NCI-H1105 (cell line): ENCODE data around the gene UBE2G2.
"Not testable (repeated sequence)": the region's sequence is repeated elsewhere in the genome, so short reads cannot be mapped to it uniquely, and the experiment has no call there.

ENCODE experiments used
- DNase-seq: peaks from one replicate; lab custom pipeline; 2025; lab: John Stamatoyannopoulos, UW

Gene UBE2G2

DNA sequence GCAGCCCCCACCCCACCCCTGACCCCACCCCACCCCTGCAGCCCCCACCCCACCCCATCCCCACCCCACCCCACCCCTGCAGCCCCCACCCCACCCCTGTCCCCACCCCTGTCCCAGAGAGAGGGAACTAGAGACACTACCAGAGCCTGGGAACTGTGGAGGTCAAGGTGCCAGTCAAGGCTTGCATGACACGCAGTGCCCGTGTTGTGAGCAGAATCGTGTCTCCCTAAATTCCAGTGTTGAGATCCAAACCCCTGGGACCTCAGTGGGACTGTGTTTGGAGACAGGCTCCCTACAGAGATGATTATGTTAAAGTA, 34.7 kb upstream of the UBE2G2 start:
- DNase-seq = no peak

DNA sequence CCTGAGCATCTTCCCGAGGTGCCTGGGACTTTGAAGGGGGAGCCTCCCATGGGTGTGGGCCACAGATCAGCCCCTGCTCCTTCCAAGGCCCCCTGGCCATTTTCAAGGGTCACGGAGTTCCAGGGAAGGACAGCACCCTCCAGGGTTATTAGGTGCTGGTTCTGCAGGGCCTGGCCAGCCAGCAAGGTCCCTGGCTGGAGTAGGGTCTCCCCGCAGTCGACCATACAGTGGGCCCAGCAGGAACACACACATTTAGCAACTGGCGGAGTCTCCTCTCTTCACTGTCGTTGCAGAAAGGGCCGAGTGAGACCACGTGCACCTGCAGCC, 34.0 kb upstream of the UBE2G2 start:
- no peak for DNase-seq

DNA sequence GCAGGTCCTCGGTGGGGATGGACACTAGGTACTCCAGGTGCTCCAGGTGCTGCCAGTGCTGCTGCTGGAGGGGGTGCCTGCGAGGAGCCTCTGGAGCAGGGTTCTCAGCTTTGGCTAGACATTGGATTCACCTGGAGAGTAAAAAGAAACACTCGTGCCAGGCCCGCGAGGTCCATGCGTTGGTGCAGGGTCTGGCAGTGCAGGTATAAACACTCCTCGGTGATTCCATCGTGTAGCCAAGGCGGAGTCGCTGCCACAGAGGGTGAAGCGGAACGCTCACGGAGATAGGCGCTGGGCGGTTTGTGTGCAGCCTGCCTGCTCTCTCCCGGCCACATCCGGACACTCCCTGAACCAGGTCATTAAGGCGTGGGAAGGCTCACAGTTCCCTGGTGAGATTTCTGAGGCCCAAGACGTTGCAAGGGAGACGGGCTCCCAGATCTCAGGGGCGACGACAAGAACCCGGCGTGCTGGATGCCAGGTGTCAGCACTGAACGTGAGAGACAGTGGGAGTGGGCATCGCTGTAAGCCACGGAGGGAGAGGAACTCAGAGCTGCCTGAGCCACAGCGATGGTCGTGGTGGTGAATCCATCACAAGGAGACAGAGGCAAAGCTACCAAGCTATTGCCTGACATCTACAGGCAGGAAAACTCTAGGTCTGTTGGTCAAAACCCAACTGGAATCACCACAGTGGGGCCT, 33.5 kb upstream of the UBE2G2 start:
- no peak for DNase-seq

DNA sequence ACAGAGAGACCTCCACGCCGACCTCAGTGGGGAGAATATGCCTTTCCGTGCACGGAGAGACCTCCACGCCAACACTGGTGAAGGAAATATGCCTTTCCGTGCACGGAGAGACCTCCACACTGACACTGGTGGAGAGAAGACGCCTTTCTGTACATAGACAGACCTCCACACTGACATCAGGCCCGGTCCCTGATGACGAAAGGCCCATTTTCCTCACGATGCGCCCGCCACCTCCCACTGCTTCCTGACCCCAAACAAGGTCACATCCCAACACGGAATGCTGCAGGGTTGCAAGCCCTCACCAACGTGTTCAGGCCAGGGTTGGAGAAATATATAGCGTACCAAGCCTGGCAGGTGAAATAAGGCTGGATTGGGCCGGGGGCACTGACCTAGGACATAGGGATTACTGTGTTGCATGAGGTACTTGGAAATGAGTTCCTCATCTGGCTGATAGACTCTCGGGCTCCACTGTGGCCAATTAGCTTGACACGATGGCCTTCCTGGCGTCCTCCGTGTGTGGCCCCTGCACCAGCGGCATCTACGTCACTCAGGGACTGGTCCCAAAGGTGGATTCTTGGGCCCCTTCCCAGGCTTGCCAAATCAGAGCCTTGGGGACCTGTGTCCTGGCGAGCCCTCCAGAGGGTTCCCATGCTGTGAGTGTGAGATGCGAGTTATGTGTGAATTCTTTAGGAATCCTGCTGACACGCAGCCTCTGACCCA, 32.8 kb upstream of the UBE2G2 start:
- no peak for DNase-seq

DNA sequence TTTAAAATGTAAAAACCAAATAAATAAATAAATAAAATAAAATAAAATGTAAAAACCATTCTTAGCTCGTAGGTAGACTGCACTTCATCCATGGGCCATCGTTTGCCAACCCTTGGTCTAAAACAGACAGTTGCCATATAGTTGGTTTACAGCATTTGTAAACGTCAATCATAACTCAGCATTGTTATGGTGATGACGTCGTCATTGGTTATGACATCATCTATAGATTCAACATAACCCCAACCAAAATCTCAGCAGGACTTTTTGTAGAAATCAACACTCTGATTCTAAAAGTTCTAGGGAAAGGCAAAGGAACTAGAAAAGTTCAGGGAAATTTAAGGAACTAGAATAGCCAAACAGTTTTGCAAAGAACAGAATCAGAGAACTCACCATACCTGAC, 32.0 kb upstream of the UBE2G2 start:
- no peak for DNase-seq

DNA sequence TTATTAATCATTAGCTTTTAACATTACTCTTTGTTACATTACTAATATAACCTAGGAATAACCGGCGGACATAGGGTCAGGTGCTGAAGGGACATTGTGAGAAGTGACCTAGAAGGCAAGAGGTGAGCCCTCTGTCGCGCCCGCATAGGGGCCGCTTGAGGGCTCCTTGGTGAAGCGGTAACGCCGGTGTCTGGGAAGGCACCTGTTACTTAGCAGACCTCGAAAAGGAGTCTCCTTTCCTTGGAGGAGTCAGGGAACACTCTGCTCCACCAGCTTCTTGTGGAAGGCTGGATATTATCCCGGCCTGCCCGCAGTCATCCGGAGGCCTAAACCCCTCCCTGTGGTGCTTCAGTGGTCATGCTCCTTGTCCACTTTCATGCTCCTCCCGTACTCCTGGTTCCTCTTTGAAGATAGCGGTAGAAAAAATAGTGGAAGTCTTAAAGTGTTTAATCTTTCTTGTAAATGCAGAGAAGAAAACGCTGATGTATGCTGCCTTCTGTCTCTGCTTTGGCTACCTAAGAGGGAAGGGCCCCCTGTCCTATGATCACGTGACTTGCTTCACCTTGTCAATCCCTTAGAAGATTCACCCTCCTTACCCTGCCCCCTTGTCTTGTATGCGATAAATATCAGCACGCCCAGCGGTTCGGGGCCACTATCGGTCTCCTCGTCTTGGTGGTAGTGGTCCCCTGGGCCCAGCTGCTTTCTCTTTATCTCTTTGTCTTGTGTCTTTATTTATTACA, 31.1 kb upstream of the UBE2G2 start:
- DNase-seq = not testable (repeated sequence)

DNA sequence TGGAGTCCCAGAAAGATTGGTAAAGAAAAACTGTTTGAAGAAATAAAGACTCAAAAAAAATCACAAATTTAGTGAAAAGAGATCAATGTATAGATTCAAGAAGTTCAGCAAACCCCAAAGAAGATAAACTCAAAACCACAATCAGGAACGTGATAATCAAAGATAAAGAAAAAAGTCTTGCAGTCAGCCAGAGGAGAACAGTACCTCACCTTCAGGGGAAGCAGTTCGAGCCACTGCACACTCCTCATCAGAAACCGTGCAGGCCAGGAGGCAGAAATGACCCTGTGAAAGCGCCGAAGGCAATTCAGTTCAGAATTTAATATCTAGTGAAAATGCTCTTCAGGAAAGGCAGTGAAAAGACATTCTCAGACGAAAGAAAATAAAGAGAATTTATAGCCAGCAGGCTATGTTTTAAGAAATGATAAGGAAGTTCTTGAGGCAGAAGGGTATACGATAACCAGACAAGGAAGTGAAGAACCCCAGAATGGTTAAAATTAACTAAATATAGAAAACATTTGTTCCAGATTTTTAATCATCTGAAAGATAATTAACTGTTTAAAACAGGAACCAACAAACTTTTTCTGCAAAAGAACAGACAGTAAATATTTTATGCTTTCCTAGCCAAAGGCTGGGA, 29.7 kb upstream of the UBE2G2 start:
- DNase-seq = no peak

DNA sequence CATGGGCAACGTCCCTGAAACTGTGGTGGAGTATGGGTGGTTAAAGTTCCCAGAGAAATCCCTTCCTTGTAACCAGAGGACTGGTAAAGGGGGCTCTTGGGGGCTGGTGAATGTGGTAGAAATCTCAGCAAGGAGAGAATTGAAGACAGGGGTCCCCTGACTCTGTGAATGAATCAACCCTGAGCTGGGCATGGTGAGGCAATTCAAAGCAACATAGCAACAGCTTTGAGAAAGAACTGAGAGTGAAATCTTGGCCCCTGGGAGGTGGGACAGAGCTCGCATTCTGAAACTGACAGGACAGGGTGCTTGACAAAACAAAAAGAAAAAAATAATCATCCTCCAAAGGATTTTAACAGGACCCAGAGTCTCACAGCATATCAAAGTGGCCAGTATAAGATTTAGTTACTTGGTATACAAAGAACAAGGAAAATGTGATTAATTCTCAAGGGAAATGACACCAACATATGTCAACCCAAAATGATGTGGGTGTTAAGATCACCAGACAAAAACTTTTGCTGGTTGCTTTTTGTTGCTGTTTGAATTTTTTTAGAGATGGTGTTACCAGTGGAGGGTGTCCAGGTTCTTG, 28.0 kb upstream of the UBE2G2 start:
- no peak for DNase-seq

DNA sequence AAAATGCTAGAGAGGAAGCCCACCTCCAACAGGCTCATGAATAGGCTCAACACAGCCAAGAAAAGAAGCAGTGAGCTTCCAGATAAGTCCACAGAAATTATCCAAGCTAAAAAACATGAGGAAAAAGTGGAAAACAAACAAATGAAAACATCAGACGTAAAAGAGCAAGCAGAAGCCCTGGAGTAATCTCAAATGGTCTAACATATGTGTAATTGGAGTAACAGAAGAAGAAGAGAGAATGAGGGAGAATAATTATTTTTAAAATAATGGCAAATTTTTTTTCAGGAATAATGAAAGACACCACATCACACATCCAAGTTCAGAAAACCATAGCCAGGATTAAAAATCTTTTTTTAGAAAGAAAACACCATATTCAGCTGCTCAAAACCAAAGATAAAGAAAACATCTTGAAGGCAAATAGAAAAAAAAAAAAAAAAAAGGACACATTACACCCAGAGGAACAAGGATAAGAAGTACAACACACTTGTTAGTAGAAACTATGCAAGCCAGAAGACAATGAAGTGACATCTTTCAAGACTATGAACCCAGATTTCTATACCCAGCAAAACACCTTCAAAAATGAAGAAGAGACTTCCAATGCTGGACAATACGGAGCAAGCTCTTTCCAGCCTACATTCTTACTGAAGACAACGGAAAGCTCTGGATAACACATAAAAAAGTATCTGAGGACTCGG, 26.9 kb upstream of the UBE2G2 start:
- no peak for DNase-seq

DNA sequence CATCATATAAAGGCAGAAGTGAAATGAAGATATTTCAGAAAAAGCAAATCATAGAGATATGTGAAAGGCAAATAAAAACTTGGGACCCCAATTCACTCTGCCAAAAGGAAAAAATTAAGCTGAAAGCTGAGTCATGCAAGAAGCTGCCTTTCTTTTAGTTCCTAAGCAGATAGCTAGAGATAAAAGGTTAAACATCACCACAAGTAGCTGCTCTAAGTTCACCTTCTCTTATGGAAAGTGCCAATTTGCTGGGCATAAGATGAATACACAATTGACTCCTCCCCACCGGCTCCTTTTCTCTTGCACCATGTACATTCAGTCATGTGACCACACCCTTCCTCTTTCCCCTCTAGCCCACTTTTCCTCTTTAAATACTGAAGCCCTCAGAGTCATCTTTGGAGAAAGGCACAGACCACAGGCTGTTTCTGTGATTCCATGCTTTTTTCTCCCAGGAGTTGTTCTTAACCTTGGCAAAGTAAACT, 21.6 kb upstream of the UBE2G2 start:
- no peak for DNase-seq

DNA sequence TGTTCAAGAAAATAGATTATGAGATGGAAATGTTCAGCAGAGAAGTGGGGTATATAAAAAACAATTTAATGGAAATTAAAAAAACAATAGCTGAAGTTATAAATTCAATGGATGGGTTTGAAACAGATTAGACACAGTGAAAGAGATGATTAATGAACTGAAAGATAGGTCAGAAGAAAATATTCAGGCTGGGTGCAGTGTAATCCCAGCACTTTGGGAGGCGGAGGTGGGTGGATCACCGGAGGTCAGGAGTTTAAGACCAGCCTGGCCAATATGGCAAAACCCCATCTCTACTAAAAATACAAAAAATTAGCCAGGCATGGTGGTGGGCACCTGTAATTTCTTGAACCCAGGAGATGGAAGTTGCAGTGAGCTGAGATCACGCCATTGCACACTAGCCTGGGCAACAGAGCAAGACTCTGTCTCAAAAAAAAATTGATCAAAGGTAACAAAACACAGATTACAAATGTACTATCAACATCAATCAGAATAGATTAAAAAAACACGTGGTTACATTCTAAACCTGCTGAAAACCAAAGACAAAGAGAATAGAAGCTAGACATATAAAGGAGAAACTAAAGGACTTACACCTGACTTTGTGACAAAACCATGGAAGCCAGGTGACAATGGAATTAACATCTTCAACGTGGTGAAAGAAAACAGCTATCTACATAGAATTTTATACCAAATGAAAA, 21.0 kb upstream of the UBE2G2 start:
- no peak for DNase-seq

DNA sequence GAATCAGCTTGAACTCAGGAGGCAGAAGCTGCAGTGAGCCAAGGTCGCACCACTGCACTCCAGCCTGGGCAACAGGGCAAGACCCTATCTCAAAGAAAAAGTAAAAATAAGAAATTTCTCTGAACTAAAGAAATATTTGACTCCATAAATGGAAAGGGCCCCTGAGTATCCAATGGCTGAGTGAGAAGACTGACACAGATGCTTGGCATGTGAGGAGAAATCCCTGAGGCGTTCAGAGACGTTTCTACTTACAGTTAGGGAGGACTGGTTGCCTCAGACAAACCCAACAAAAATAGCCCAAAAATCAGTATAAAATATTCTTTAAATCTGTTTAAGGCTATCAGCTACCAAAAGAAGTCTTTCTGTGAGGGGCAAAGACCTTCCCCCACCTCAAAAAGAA, 19.2 kb upstream of the UBE2G2 start:
- no peak for DNase-seq

DNA sequence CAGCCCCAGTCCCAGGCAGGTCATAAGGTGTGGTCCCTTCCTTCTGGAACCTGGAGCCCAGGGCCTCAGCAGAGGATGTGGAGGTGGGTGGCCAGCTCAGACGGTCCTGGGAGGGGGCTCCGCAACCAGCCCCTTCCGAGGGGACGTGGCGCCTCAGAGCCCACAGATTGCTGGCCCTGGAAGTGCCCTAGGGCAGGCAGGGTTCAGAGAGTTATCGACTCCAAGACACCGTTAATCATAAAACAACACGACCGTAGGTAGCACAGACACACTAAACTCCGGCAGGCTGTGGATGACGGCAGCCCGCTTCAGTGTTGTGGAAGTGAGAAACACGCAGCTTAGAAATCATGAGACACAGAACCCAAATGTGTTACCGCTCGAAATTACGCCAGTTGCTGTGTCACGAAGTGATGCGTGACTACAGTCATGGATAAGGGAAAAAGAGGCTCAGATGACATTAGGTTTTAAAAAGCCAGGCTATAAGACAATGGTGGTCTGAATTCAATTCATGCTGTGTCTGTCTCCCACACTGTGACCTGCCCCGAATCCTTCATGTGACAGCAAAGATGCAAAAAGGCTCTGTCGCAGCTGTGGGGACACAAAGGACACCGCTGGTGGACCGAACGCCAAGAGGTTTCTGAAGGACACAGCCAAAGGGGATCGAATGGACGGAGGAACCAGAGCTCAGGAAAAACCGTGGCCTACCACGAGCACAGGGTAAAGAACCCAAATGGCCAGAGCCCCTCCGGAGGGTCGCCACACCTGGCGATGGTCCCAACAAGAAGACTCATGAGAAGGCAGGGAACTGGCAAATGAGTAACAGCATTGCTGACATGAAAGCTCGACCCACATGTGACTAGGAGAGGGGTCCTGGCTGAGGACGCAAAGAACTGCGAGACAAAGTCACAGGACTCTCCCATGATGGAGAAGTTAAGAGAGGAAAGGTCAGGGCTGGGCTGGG, 17.9 kb upstream of the UBE2G2 start:
- DNase-seq = no peak

DNA sequence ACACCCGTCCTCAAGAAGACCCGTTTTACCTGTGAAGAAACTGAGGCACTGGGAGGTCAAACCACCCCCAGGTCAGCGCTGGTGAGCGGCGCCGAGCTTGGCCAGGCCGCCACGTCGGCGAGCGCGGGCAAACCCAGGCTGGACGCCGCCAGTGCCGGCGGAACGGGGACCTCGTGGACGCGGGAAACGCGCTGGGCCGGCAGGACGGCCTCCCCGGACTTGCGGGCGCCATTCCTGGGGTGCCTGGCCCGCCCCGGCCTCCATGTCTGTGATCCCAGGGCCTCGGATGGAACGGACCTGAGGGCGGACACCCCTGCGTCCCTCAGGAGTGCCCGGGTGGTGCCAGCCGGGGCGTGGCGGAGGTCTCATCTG, 17.0 kb upstream of the UBE2G2 start:
- no peak for DNase-seq

DNA sequence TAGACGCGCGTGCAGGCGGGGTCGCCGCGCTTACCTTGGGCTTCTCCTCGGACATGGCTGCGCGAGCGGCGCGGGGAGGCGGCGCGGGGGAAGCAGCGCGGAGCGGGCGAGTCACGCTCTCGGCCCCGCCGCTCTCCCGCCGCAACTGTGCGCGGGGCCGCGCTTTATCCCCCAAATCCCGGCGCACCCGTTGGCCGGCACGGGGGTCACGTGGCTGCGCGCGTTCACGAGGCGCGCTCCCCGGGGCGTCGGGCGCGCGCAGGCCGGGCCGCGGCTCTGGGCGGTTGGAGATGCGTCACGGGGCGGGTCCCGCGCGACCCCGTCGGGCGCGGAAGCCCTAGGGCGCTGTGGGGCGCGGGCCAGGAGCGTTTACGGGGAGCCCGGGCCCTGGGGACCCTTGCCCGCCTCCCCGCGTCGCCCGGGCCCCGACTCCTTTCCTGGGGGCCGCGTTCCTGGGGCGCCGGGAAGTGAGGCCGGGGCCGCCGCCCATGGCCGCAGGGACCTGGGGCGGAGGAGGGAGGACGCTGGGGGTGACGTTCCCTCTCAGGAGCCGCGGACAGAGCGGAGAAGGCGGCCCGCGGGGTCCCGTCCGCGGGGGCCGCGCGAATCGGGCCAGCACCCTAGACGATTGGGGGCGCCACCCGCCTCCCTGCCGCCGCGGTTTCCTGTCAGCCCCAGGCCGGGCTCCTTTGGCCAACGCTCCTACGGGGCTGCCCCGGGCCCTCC, 16.5 kb upstream of the UBE2G2 start, which contains the start of gene SUMO3:
Gene SUMO3 (minus strand): TSS at position 149 of the 726 bp plus-strand sequence. CDS start 94 bp downstream, at position 55.
- DNase-seq = peak; percentile 75

DNA sequence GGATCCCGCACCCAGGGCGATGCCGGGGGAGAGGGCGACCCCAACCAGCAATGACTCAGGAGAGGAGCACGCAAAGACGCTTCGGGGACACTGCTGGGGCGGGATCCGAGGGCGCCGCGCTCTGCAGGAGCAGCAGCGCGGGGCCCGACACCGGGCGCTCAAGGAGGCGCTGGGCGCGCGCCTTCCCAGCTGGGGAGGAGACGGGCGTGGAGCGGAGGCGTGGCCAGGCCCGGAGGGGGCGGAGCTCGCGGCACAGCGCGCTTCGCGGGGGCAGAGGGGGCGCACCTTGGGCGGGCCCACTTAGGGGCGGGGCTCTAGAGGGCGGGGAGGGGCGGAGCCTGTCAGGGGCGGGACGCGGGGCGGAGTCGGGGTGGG, 15.9 kb upstream of the UBE2G2 start:
- peak; percentile 60 for DNase-seq

DNA sequence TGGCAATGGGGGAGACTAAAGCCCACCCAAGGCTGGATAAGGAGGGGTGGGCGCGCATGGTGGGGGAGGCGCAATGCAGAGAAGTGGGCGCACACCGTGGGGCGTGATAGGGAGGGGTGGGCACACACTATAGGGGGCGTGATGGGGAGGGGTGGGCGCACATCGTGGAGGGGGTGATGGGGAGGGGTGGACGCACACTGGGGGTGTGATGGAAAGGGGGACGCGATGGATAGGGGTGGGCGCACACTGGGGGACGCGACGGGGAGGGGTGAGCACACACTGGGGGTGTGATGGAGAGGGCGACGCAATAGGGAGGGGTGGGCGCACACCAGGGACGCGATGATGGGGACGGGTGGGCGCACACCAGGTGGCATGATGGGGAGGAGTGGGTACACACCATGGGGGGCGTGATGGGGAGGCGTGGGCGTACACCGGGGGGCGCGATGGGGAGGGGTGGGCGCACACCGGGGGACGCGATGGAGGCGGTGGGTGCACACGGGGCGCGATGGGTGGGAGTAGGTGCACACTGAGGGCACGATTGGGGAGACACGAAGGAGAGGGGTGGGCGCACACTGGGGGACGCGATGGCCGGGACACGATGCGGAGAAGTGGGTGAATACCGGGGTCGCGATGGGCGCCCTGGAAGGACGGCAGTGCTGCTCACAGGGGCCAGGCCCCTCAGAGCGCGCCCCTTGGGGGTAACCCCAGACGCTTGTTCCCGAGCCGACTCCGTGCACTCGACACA, 15.3 kb upstream of the UBE2G2 start:
- no peak for DNase-seq

DNA sequence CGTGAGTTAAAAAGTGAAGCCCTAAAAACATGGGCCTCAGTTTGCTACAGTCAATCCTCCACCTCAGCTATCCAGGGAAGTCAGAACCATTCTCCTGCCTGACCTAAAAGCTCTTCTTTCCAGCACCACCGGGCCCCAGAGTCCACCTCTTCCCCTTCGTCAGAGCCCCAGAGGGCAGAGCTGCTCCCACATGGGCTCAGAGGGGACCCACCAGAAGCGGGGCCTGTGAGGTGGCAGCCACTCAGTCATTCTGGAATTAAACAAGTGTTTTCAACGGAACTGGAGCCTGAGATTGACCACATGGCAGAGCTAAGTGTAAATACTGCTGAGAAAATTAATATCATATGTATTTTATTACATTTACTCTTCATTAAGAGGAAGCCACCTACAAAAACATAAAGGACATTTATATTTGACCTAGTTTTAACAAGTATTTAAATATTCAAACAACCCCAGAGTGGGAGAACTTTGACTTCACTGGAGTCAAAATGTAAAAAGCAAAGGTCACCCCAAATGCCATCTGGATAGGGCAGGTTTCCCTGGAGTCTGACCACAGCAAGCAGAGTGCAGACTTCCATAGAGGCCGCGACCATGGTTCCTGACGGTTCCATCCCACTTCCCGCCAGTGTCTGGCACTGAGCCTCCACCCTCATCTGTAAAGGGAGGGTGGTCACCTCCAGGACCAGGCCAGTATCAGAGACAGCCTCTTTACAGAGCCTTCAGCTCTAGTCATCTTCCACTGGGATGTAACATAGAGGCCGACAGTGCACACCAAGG, 14.4 kb upstream of the UBE2G2 start:
- no peak for DNase-seq
